Stomach (tissue), 9 donors: ENCODE measurements around the gene FNBP1. TPM values are rescaled to one million over a fixed set of nuclear protein-coding genes. Genes with fewer than 3 reads are reported as not detected.

Experiments
- DNase-seq, 2 donors: peaks; one replicate each; pipeline versions ENCODE4 v3.0.0 to v3.0.0-alpha.2; 2013 to 2019
- H3K27ac ChIP-seq, 5 donors: fragments of 200-600 bp in 4 of 5; sonication (generic) in 4 of 5; one replicate each; pipeline ENCODE4 v1.5.1; 2013 to 2019; ENCODE audit warnings: mild to moderate bottlenecking in 1 of 5, moderate library complexity in 1 of 5
- H3K27me3 ChIP-seq, 3 donors: fragments of 200-600 bp; sonication (generic); one replicate each; pipeline ENCODE4 v1.5.1; 2017 to 2019; ENCODE audit warnings: mixed run types in 1 of 3
- H3K36me3 ChIP-seq, 4 donors: fragments of 200-600 bp; sonication (generic); 1 replicate in 3 of 4; 2 replicates in 1 of 4; pipeline ENCODE4 v1.5.1; 2016 to 2019
- H3K4me1 ChIP-seq, 4 donors: fragments of 200-600 bp; sonication (generic); one replicate each; pipeline ENCODE4 v1.5.1; 2016 to 2019
- H3K4me3 ChIP-seq, 4 donors: fragments of 200-600 bp; sonication (generic) in 3 of 4; one replicate each; pipeline ENCODE4 v1.5.1; 2016 to 2019; ENCODE audit warnings: mild to moderate bottlenecking in 1 of 4
- H3K9me3 ChIP-seq, 4 donors: fragments of 200-600 bp; sonication (generic); one replicate each; pipeline ENCODE4 v1.5.1; 2016 to 2019
- EP300 ChIP-seq: sonication (generic); formaldehyde crosslinking; IDR thresholded peaks from one replicate; pipeline ENCODE4 v1.6.1; 2017; ENCODE audit warnings: antibody characterized with exemption
- POLR2A ChIP-seq, 4 donors: fragments of 450-650 bp; IDR thresholded peaks; one replicate each; pipeline ENCODE4 v1.6.1; 2016; ENCODE audit warnings: antibody characterized with exemption in 4 of 4, control low read depth in 2 of 4, mild to moderate bottlenecking in 1 of 4, moderate library complexity in 1 of 4
- POLR2AphosphoS5 ChIP-seq, 3 donors: sonication (generic); formaldehyde crosslinking; IDR thresholded peaks; one replicate each; pipeline ENCODE4 v1.6.1; 2016; ENCODE audit warnings: antibody characterized with exemption in 3 of 3
- WGBS, 5 donors: extraction: QIAGEN DNeasy Blood & Tissue Kit in 3 of 5; methylation state at CpG; one replicate each; pipeline versions ENCODE4 v1.1.5 to v1.1.7; 2013 to 2018; 5-methylcytosine and 5-hydroxymethylcytosine counted together
- intact Hi-C: fragments of 100-400 bp; cut with DNase I; formaldehyde crosslinking; loops from one replicate; pipeline ENCODE4 v1.15.1; 2023; ENCODE audit warnings: low total_unique reads
- polyA plus RNA-seq, 3 donors: library from polyadenylated mRNA; stranded (reverse); fragments of 200-250 nt; gene quantifications; one replicate each; pipeline ENCODE4 v1.2.3, GENCODE V29; 2013
- total RNA-seq, 5 donors: library from RNA; depleted of rRNA; stranded (reverse); fragments of >200 nt; gene quantifications; one replicate each; pipeline versions ENCODE4 v1.1.0 to v1.2.3, GENCODE V29; 2014 to 2016
- TF ChIP-seq, protein P1 (sequence below), 7 experiments: fragments of 450-650 bp in 4 of 7; fragments of 200-600 bp in 3 of 7; sonication (generic) in 3 of 7; IDR thresholded peaks; one replicate each; pipeline ENCODE4 v1.5.1; 2016 to 2019; ENCODE audit warnings: antibody characterized with exemption in 7 of 7, control low read depth in 2 of 7, mild to moderate bottlenecking in 1 of 7
- donor health status: healthy with polysubstance abuse.
- donor health status: Bipolar disorder and iron deficiency.
- donor health status: healthy.

FNBP1 gene
- total and polyA plus RNA-seq, 8 donors, result 9.0 to 129 (median 57.3) TPM

DNA sequence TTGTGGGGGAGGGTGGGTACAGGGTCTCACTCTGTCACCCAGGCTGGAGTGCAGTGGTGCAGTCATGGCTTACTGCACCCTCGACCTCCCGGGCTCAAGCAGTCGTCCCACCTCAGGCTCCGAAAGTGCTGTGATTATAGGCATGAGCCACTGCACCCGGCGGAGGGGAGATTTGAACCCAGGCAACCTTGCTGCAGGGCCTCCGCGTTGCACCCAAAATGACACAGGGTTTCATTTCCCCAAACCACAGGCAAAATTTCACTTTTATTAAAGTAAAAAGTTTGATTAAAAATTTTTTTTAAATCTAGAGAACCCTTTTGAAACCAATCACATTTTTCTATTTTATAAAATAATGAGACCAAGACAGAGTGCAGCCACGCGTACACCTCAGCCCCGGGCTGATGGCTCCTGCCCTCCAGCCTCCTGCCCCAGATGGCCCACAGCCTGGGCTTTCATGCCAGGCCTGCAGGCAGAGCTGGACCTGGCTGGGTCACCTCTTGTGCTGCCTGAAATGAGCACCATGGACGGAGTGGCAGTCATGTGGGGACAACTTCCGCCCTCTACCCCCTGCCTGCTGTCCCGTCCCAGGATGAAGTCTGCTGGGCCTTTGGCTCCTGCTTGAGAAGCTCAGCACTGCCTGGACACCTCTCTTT, 177.2 kb downstream of the FNBP1 start:
- Histone ChIP-seq H3K4me1 (peaks cover 0 to 7% (median 0%) of the 10 kb centered on the region in 4 donors), H3K4me3 (no peak overlapping the region), H3K27me3 (no peaks in the 10 kb centered on the region), H3K9me3 (no peaks in the 10 kb centered on the region), H3K27ac (no peak overlapping the region), H3K36me3 (peaks cover 19 to 93% (median 89%) of the 10 kb centered on the region in 4 donors)
- TF ChIP-seq POLR2AphosphoS5 (IDR thresholded peaks at IDR 0.05) (no peak), POLR2A (IDR thresholded peaks at IDR 0.05) (no peak), EP300 (no peak)
- TF ChIP-seq, protein P1, sequence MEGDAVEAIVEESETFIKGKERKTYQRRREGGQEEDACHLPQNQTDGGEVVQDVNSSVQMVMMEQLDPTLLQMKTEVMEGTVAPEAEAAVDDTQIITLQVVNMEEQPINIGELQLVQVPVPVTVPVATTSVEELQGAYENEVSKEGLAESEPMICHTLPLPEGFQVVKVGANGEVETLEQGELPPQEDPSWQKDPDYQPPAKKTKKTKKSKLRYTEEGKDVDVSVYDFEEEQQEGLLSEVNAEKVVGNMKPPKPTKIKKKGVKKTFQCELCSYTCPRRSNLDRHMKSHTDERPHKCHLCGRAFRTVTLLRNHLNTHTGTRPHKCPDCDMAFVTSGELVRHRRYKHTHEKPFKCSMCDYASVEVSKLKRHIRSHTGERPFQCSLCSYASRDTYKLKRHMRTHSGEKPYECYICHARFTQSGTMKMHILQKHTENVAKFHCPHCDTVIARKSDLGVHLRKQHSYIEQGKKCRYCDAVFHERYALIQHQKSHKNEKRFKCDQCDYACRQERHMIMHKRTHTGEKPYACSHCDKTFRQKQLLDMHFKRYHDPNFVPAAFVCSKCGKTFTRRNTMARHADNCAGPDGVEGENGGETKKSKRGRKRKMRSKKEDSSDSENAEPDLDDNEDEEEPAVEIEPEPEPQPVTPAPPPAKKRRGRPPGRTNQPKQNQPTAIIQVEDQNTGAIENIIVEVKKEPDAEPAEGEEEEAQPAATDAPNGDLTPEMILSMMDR (IDR thresholded peaks at IDR 0.05), result no peak
- no peak for DNase-seq
- 72 to 84% (median 80%) methylated on average over 11 to 14 of the region's 14 CpGs for WGBS, 5 donors
- intact Hi-C loops, result no loop called here

DNA sequence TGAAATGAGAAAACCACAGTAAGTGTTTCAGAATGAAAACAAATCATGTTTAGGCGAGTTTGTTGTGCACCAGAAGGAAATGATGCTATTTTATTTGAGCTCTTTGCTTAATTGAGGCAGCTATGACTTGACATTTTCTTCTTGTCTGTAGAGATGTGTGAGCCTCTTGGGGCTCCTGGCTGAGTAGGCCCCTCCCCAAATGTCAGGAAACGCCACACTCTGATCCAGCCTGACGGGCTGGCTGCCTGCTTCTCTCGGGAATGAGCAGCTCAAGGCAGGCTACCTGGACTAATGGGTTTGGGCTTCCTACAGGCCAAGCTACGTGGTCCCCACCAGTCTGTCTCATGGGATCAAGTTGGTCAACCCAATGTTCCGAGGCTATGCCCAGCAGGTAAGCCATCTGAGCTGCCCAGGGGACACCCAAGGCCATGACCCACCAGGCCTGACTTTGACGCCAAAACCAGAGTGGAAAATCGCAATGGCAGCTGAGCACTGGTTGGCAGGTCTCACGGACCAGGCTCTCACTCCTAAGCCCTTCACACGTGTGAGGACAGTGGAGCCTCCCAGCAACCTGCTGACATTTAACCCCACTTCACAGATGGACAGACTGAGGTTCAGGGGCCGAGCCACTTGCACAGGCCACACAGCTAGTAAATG, 177.9 kb downstream of the FNBP1 start:
- 52 to 73% (median 65%) methylated on average over 9 to 11 of the region's 11 CpGs for WGBS, 5 donors
- Histone ChIP-seq H3K4me3 (no peak overlapping the region), H3K36me3 (peaks cover 20 to 95% (median 91%) of the 10 kb centered on the region in 4 donors), H3K27ac (no peak overlapping the region), H3K4me1 (peaks cover 0 to 7% (median 0%) of the 10 kb centered on the region in 4 donors), H3K27me3 (no peaks in the 10 kb centered on the region), H3K9me3 (no peaks in the 10 kb centered on the region)
- DNase-seq, result no peak
- no peak for TF ChIP-seq EP300
- intact Hi-C loops, result no loop called here

DNA sequence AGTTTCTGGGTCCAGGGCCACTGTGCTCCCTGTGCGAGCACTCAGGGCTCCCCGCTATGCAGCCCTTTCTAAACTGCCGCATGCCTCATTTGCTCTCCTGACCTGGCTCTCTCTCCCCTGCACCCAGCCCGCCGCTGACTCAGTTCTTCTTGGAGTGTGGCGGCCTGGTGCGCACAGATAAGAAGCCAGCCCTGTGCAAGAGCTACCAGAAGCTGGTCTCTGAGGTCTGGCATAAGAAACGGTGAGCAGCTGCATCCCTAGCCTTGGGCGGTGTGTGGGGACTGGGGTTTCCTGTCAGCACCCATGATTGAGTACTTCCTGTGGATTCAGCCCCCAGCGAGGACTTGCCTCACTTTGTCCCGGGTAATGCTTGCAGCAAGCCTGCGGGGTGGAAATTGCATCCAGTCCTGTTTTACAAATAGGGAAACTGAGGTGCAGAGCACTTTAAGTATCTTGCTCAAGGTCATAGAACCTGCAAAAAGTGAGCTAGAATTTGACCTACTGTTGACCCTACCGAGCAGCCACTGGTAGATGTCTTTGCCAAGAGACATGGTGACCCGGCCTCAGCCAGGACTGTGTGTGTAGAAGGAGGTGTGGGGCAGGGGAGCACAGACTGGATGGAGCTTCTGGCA, 179.8 kb downstream of the FNBP1 start:
- DNase-seq, result peak; percentile 34 to 59

DNA sequence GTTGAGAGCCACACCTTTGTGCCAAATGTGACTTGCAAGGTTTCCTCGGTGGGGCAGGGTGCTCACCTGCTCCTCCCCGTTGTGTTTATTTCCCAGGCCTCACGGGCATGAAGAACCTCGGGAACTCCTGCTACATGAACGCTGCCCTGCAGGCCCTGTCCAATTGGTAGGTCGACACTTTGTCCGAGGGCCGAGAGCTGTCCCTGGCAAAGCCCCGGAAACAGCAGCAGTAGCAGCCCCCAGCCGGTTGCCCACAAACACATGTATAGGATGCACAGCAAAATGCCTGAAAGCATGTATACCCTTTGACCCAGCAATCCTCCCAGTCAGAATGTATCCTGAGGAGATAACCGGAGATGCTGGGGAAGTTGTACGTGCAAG, 181.6 kb downstream of the FNBP1 start:
- no peaks in the 10 kb centered on the region for H3K27me3 ChIP-seq
- peaks cover 39 to 93% (median 88%) of the 10 kb centered on the region in 4 donors for H3K36me3 ChIP-seq
- H3K4me1 ChIP-seq, result no peaks in the 10 kb centered on the region
- H3K9me3 ChIP-seq, result no peaks in the 10 kb centered on the region
- WGBS, 5 donors, result 82 to 89% (median 84%) methylated on average over 5 to 12 of the region's 12 CpGs
- H3K27ac ChIP-seq, result no peak overlapping the region
- no peak overlapping the region for H3K4me3 ChIP-seq
- TF ChIP-seq POLR2AphosphoS5 (IDR thresholded peaks at IDR 0.05) (no peak), EP300 (no peak), POLR2A (IDR thresholded peaks at IDR 0.05) (no peak)
- TF ChIP-seq, protein P1 (IDR thresholded peaks at IDR 0.05), result no peak
- intact Hi-C loops, result no loop called here
- no peak for DNase-seq

More for the DNA sequence above, 179.8 kb downstream of the FNBP1 start:
- peaks cover 28 to 93% (median 88%) of the 10 kb centered on the region in 4 donors for H3K36me3 ChIP-seq
- TF ChIP-seq EP300 (no peak), POLR2A (IDR thresholded peaks at IDR 0.05) (no peak), POLR2AphosphoS5 (IDR thresholded peaks at IDR 0.05) (no peak)
- TF ChIP-seq, protein P1 (IDR thresholded peaks at IDR 0.05), result no peak
- no peaks in the 10 kb centered on the region for H3K27me3 ChIP-seq
- H3K27ac ChIP-seq, result peak overlapping the region in 1 of 5 donors; percentile 26
- intact Hi-C loops, result no loop called here
- no peaks in the 10 kb centered on the region for H3K4me1 ChIP-seq
- no peaks in the 10 kb centered on the region for H3K9me3 ChIP-seq
- no peak overlapping the region for H3K4me3 ChIP-seq
- WGBS, 5 donors, result 63 to 77% (median 65%) methylated on average over 9 to 14 of the region's 14 CpGs
